Neural progenitor cell (in vitro differentiated cells): ENCODE results near the gene CFAP157.

Source experiments
- EZH2 ChIP-seq: fragments of 200-600 bp; sonication (generic); IDR thresholded peaks from 2 replicates; pipeline ENCODE4 v1.6.1; 2017; ENCODE audit warnings: antibody characterized with exemption, mild to moderate bottlenecking, moderate library complexity
- EZH2phosphoT487 ChIP-seq: fragments of 200-600 bp; sonication (generic); IDR thresholded peaks from 2 replicates; pipeline ENCODE4 v1.6.1; 2017; ENCODE audit warnings: antibody characterized with exemption
- TF ChIP-seq, protein P1 (sequence below): fragments of 200-600 bp; sonication (generic); IDR thresholded peaks from 2 replicates; pipeline ENCODE4 v1.5.1; 2017; ENCODE audit warnings: antibody characterized with exemption, mild to moderate bottlenecking

DNA sequence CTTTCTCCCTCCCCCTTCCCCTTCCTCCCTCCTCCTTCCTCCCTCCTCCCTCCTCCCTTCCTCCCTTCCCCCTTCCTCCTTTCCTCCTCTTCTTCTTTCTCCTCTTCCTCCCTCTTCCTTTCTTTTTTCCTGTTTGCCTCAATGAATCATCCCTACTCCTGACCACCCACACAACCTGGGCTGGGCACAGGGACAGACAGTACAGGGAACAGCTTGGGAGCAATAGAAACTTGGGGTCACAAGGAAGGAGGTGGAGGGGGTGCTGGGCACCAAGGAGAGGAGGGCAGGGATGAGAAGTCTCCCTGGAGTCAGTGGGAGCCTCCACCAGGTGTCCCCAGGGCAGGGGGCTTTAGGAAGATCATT lies 14.1 kb downstream of the CFAP157 start:
- TF ChIP-seq, protein P1, sequence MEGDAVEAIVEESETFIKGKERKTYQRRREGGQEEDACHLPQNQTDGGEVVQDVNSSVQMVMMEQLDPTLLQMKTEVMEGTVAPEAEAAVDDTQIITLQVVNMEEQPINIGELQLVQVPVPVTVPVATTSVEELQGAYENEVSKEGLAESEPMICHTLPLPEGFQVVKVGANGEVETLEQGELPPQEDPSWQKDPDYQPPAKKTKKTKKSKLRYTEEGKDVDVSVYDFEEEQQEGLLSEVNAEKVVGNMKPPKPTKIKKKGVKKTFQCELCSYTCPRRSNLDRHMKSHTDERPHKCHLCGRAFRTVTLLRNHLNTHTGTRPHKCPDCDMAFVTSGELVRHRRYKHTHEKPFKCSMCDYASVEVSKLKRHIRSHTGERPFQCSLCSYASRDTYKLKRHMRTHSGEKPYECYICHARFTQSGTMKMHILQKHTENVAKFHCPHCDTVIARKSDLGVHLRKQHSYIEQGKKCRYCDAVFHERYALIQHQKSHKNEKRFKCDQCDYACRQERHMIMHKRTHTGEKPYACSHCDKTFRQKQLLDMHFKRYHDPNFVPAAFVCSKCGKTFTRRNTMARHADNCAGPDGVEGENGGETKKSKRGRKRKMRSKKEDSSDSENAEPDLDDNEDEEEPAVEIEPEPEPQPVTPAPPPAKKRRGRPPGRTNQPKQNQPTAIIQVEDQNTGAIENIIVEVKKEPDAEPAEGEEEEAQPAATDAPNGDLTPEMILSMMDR = no peak
- TF ChIP-seq EZH2 (no peak), EZH2phosphoT487 (no peak)
